SKM-1 treated with dmso at 0.1 percent for 144 hours (cell line): ENCODE results near the gene PIK3AP1.
"Not testable (repeated sequence)": the region's sequence is repeated elsewhere in the genome, so short reads cannot be mapped to it uniquely, and the experiment has no call there.

Experiments used
- DNase-seq: peaks from one replicate; lab custom pipeline; 2025; ENCODE audit not compliant: unreplicated experiment; lab: John Stamatoyannopoulos, UW

PIK3AP1 gene

GRCh38 chr10:96720422-96721206, at the start of gene PIK3AP1:
TSS of gene PIK3AP1 (minus strand) at chr10:96720514. CDS start at chr10:96720394, 120 bp downstream.
- peak; percentile 60 for DNase-seq

- DNase-seq: no peak
These were observed 47.8 kb upstream of the PIK3AP1 start for GRCh38 chr10:96768136-96768535.

- DNase-seq: no peak
These were observed 47.3 kb upstream of the PIK3AP1 start for GRCh38 chr10:96767611-96768010.

GRCh38 chr10:96765406-96766240, 45.3 kb upstream of the PIK3AP1 start:
- DNase-seq: peak; percentile 64

- DNase-seq: peak; percentile 62
These were observed 44.2 kb upstream of the PIK3AP1 start for GRCh38 chr10:96764425-96765060.

GRCh38 chr10:96758423-96758822, 38.1 kb upstream of the PIK3AP1 start:
- DNase-seq: peak; percentile 74

GRCh38 chr10:96756111-96756903, 36.0 kb upstream of the PIK3AP1 start:
- no peak for DNase-seq

- no peak for DNase-seq
These were observed 33.6 kb upstream of the PIK3AP1 start for GRCh38 chr10:96753956-96754355.

- DNase-seq: no peak
These were observed 32.1 kb upstream of the PIK3AP1 start for GRCh38 chr10:96752375-96752774.

GRCh38 chr10:96750316-96750715, 30.0 kb upstream of the PIK3AP1 start:
- DNase-seq: not testable (repeated sequence)

- DNase-seq: peak; percentile 97
These were observed 27.6 kb upstream of the PIK3AP1 start for GRCh38 chr10:96747734-96748550.

- no peak for DNase-seq
These were observed 26.2 kb upstream of the PIK3AP1 start for GRCh38 chr10:96746503-96746902.

- DNase-seq: no peak
These were observed 25.6 kb upstream of the PIK3AP1 start for GRCh38 chr10:96745950-96746349.

GRCh38 chr10:96743988-96744585, 23.8 kb upstream of the PIK3AP1 start:
- DNase-seq: peak; percentile 60

GRCh38 chr10:96741557-96741956, 21.2 kb upstream of the PIK3AP1 start:
- not testable (repeated sequence) for DNase-seq

GRCh38 chr10:96740579-96741281, 20.4 kb upstream of the PIK3AP1 start:
- DNase-seq: peak; percentile 93

GRCh38 chr10:96740141-96740540, 19.8 kb upstream of the PIK3AP1 start:
- no peak for DNase-seq

- DNase-seq: peak; percentile 51
These were observed 17.1 kb upstream of the PIK3AP1 start for GRCh38 chr10:96737307-96737902.
